HG02943 (cell line): ENCODE results near the gene IFT80.
"Not testable (repeated sequence)": the region's sequence is repeated elsewhere in the genome, so short reads cannot be mapped to it uniquely, and the experiment has no call there.

ENCODE experiments used
- ATAC-seq: cut with Tn5 transposase; IDR thresholded peaks from one replicate; pipeline ENCODE4 v1.9.1; 2021; ENCODE audit warnings: mild to moderate bottlenecking, low read depth, moderate library complexity; ENCODE audit not compliant: unreplicated experiment

Gene IFT80

DNA sequence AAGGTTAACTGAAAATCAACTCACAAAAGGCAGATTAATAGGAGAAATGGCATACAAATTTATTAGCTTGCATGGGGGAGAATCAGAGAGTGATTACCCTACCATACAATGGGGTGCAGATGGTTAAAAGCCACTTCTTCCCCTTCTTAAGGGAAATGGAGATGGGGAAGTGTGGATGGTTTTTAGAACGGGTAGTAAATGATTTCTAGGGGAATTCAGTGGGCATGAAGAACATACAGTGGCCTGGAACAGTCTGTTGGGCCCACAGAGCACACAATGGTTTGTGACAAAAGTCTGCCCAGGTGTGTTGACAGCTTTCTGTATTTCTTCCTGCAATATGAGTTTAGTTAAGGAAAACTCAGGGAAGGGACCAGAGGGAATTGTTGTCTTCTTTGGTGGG lies 112.8 kb downstream of the IFT80 start:
- ATAC-seq: no peak

DNA sequence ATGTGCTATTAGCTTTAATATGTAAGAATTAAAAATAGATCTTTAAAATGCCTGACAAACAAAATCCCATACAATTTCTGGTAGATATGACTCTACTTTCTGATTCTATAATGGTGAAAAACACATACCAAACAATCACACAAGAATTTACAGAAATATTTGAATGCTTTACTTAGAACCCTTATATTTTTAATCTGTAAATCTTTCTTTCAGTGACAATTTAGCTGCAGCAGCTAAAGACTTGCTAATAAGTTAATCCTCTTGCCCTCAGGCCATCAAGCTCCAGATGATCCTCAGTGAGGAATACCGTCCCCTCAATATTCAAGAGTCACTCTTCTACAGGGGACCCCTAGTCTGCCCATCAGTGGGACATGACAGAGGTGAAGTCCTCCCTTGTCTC lies 118.2 kb downstream of the IFT80 start:
- ATAC-seq: no peak

- ATAC-seq: no peak
Measured at GRCh38 chr3:160279657-160280056, 119.4 kb downstream of the IFT80 start.

- ATAC-seq: no peak
Measured at GRCh38 chr3:160278210-160278609, 120.8 kb downstream of the IFT80 start.

DNA sequence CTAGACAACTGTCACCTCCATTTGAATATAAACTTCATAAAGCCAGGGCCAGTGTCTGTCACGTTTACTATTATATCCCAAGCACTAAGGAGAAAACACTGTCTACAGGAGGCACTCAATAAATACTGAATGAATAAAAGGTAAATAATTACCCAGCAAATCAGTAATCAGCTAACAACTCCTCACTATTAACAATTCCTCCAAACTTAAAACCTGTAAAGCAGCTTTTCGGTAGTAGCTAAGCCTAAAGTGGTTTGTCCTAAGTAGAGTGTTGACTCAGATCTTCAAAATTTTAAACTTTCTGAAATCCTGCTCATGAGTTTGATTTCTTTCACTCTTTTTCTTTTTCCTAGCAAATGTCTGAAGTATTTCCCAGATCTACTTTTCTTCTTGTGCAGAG lies 133.9 kb downstream of the IFT80 start:
- no peak for ATAC-seq

- ATAC-seq: no peak
Measured at GRCh38 chr3:160260587-160261270, 138.3 kb downstream of the IFT80 start.

DNA sequence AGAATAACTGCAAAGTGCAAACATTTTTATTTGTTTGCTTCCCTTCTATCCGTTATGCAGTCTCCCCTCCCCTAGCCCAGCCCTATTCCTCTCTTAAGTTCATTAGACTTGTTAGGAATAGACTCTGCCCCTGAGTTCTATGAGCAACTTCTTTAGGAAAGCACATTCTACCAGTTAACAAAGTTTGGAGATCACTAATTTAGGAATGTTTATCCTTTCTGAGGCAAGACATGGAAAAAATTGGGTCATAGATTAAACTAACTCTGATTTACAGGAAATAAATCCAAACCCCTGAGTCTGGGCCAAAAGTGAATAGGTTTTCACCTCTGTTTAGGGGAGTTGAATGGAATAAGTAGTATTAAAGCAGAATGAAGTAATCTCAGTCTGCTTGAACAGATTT lies 139.4 kb downstream of the IFT80 start:
- no peak for ATAC-seq

DNA sequence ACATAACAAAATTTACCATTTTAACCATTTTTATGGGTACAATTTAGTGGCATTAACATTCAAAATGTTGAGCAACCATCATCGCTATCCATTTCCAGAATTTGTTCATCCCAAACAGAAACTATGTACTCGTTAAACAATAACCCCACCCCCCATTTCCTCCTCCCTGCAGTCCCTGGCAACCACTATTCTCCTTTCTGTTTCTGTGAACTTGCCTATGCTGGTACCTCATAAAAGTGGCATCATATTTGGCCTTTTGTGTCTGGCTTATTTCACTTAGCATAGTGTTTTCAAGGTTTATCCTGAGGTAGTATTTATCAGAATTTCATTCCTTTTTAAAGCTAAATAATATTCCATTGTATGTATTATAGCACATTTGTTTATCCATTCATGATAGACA lies 141.4 kb downstream of the IFT80 start:
- no peak for ATAC-seq

DNA sequence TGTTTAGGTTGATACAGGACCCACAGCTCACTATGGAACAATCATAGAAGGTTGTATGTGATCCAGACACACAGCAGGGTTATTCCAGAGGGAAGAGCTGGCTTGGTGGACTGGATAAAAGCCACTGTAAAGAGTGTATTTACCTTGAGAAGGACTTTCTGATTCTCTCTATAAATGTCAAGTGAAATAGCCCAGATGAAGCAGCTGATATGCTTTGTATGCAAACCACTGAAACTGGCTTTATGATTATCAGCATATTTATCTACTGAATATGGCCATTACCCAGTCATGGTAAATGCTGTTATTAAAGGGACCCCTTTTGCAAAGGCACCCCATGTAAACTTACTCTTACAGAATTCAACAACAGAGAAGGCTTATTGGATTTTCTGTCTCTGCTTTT lies 145.7 kb downstream of the IFT80 start:
- ATAC-seq: no peak

DNA sequence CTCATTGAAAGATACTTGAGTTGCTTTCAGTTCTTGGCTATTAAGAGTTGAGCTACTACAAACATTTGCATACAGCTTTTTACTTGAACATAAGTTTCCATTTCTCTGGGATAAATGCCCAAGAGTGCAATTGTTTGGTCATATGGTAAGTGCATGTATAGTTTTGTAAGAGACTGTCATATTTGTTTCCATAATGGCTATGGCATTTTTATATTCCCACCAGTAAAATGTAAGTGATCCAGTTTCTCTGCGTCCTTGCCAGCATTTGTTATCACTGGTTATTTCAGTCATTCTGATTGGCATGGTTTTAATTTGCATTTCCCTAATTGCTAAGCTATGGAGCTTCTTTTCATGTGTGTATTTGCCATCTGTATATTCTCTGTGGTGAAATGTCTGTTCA lies 151.3 kb downstream of the IFT80 start:
- ATAC-seq: no peak

GRCh38 chr3:160245261-160245800 lies 153.7 kb downstream of the IFT80 start:
- ATAC-seq: no peak

DNA sequence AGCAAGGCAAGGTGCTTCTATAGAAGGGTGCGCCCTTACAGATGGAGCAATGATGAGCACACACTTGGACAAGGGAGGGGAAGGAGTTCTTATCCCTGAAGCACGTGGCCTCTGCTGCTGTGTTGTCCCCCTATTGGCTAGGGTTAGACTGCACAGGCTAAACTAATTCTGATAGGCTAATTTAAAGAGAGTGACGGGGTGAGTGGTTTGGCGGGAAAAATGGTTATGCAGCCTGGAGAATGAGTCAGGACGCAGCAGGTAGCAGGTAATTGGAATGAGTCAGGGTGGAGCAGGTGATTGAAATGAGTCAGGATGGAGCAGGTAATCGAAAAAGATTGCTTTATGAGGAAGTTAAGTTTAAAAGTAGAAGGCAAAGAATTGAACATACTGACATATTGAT lies 158.3 kb downstream of the IFT80 start:
- not testable (repeated sequence) for ATAC-seq

GRCh38 chr3:160232014-160232413 lies 167.0 kb downstream of the IFT80 start:
- no peak for ATAC-seq

- ATAC-seq: no peak
Measured at GRCh38 chr3:160227419-160227818, 171.6 kb downstream of the IFT80 start.

DNA sequence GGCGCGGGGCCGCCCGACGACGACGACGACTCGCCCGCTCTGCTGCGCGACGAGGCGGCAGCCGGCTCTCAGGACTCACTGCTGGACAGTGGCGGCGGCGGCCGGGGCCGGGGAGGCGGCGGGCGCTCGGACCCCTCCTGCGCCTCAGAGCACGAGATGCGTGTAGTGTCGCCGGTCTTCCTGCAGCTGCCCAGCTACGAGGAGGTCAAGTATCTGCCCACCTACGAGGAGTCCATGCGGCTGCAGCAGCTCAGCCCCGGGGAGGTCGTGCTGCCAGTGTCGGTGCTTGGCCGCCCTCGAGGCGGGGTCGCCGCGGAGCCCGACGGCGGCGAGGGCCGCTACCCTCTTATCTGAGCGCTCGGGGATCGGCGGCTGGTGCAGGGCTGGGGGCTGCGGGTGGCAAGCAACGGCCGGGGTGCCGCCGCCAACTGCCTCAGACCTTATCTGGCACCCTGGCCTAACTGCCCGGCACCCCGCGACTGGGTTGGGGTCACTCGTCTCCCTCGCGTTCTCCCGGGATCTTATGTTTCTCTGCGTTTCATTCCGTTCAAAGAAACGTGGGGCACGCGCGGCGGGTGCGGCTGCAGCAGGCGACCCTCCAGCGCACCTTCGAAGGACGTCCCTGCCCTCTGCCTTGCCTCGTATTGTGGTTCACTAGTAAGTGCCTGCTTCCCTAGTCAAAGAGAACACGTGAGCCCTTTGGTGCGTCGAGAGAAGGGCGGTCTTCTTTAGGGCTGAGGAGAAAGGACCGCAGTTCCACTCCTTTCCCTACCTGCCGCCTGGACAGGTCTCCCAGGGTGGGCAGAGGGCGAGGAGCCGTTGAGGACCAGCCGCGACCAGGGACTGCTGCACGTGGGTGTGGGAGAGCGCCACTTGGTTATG lies 172.8 kb downstream of the IFT80 start:
- no peak for ATAC-seq

GRCh38 chr3:160225176-160226025 lies 173.6 kb downstream of the IFT80 start, which contains the start of gene C3orf80:
Gene C3orf80 (plus strand): TSS chr3:160225422. CDS start chr3:160225636, 214 bp downstream.
- peak; percentile 69 for ATAC-seq

GRCh38 chr3:160224811-160225175 lies 174.2 kb downstream of the IFT80 start:
- ATAC-seq: no peak

DNA sequence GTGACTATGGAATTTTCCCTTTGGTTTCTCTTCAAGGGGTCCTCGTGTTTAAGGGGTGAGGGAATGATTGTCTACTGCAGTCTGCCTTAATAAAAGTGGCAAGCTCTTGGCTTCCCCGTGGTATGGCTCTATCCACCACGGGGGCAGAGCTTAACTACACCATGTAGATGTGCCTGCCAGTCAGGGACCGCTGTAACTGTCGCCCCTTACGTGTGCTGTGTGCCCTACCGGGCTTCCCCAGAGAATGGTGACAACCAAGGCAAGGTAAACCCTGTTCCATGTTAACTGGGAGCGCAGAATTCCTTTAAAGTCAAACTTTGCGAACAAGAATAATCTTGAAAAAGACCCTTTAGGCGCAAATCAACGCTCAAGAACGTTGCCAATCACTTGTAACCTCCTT lies 174.8 kb downstream of the IFT80 start:
- ATAC-seq: no peak

DNA sequence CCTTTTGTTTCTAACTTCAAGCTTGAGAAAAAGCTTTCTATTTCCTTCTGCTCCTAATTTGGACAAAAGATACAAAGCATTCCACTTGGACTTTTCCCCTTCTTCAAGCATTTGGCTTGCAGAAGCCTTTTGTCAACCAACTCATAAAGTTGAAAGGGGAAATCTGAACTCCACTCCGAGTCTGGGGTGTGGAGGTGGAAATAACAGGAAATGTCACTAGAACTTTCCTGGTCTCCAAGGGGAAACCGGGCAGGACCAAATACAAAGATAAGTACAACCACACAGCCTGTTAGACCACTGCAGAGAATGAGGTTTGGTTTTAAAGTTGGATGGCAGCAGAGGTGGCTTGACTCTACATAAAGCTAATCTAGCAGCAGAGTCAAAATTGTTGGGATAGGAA lies 178.0 kb downstream of the IFT80 start:
- no peak for ATAC-seq

DNA sequence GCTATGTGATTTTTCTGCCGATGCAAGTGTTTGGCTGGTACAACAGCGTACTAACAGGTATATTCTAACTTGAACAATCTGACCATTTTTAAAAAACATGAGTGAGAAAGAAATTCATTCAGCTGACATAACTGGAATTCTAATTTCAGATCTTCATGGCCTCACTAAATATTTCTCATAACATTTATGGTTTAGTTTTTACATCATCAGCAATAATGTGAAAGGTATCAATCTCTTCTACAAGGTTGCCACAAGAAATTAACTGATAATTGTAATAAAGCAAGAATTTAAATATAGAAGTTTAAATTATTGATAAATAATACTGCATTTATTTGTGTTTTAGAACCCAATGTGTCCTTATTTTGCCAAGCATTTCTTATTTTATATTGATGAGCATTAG lies 179.0 kb downstream of the IFT80 start:
- no peak for ATAC-seq

DNA sequence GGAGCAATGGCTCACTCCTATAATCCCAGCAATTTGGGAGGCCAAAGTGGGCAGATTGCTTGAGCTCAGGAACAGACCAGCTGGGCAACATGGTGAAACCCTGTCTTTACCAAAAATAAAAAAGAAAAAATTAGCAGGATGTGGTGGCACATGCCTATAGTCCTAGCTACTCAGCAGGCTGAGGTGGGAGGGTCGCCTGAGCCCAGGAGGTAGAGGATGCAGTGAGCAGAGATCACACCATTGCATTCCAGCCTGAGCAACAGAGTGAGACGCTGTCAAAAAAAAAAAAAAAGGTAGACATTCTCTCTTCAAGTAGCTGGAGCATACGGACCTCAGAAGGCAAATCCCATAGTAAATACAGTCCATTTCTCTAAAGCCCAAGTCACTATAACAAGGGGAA lies 180.9 kb downstream of the IFT80 start:
- no peak for ATAC-seq
